Astrocyte (in vitro differentiated cells and primary cell): ENCODE results near the gene EGFR.

Experiments
- EZH2 ChIP-seq: IDR thresholded peaks from 2 replicates; pipeline ENCODE4 v1.6.1; 2012; ENCODE audit warnings: mild to moderate bottlenecking, low read length, inconsistent platforms; ENCODE audit not compliant: insufficient read depth
- TF ChIP-seq, protein P1 (sequence below): IDR thresholded peaks from 2 replicates; pipeline ENCODE4 v1.5.1; 2011; ENCODE audit warnings: low read depth, mild to moderate bottlenecking, inconsistent platforms, low read length, moderate library complexity; ENCODE audit not compliant: insufficient read depth

DNA sequence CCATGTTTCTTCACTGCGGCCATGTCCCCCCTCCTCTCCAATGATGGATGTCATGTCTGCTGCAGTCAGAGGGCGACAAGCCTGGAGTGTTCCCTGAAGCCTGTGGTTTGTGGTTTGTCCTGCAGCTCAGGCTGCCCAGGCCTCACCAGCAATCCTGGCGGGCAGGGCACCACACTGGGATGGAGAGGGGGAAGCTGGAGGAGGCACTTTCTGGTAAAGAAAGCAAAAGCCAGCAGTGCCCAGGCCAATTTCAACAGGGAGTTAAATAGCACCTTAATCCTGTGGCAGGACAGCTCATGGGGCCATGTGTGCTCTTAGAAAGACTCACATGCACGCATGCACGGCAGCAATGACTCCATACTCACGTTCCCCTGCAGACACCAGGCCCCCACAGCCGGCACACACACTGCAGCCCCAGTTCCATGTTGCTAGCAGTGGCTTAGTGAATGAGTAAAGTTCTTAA is 158.3 kb downstream of the EGFR start:
- TF ChIP-seq, protein P1, sequence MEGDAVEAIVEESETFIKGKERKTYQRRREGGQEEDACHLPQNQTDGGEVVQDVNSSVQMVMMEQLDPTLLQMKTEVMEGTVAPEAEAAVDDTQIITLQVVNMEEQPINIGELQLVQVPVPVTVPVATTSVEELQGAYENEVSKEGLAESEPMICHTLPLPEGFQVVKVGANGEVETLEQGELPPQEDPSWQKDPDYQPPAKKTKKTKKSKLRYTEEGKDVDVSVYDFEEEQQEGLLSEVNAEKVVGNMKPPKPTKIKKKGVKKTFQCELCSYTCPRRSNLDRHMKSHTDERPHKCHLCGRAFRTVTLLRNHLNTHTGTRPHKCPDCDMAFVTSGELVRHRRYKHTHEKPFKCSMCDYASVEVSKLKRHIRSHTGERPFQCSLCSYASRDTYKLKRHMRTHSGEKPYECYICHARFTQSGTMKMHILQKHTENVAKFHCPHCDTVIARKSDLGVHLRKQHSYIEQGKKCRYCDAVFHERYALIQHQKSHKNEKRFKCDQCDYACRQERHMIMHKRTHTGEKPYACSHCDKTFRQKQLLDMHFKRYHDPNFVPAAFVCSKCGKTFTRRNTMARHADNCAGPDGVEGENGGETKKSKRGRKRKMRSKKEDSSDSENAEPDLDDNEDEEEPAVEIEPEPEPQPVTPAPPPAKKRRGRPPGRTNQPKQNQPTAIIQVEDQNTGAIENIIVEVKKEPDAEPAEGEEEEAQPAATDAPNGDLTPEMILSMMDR, result no peak
- no peak for TF ChIP-seq EZH2
